Measurements from ENCODE around the gene SELP.
"Not testable (repeated sequence)": the region's sequence is repeated elsewhere in the genome, so short reads cannot be mapped to it uniquely, and the experiment has no call there.

The SELP gene

DNA sequence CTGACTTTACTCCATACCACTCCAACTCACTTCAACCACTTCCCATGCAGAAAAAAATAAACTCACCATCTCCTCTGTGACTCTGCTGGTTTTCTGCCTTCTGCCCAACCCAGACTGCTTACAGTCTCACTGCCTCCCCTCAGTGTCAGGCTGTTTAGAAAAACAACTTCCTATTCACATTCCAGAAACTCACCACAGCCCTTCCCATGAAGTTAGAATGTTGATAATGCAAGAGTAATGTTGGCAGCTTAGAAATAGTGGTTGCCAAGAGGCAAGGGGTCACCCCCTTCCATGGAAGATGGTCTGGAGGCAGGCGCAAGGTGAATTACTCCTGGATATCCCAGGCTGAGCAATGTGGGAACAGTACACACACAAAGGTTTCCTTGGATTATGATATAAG, at the start of gene SELP:
Gene SELP (minus strand): TSS at position 119 of the 400 bp plus-strand sequence. CDS start 50 bp downstream, at position 69.
- DNase-seq (ENCODE audit: low read depth): no peak

DNA sequence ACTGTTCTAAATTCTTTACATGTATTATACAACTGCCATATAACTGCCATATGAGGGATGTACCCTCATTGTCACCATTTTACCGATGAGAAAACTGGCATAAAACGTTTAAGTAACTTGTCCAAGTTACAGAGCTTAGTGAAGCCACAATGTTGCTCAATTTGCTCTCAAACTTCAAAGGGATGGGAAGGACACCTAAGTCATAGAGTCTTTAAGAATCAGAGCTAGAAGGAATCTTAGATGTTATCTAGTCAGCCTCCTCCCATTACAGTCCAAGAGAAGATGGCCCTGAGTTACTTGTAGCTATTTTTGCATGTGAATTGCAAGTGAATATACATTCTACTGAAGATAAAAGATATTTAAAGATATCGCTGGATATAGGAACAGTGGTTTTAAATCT, 49.8 kb upstream of the SELP start:
- DNase-seq (ENCODE audit: low read depth): no peak

DNA sequence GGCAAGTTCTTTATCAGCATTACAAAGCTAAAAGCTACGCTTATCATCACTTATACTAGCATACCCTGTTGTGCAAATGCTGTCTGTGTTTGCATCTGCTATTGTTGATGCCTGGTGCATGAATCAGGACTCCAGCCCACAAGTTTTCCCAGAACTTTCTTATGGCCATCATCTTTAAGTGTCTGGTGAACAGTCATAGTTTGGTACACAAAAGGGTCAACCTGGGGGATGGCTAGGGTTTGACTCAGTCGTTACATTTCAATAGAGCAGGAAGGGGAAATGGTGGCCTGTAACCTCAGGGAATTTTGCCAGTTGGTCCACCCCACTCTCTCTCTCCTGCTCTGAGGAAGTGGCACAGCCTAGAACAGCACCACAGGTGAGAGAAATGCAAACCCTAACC, 46.1 kb upstream of the SELP start:
- peak; percentile 90 for DNase-seq (ENCODE audit: low read depth)

DNA sequence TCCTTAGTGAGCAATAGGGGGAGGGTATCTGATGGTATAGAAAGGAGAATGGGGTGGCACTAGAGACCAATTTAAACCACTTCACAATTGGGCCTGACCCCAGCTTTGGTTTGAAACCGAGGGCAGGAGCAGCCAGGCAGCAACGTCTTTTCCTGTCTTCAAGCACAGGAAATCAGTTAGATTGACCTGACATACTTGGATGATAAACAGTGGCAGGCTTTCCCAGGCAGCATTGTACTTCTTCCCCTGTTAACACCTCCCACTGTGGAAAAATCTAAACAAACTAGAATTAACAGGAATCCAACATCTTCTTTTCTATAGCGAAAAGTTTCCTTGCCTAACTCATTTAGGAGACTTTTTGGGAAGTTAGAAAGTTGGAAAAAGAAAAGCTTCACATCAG, 40.9 kb upstream of the SELP start:
- DNase-seq (ENCODE audit: low read depth): no peak

DNA sequence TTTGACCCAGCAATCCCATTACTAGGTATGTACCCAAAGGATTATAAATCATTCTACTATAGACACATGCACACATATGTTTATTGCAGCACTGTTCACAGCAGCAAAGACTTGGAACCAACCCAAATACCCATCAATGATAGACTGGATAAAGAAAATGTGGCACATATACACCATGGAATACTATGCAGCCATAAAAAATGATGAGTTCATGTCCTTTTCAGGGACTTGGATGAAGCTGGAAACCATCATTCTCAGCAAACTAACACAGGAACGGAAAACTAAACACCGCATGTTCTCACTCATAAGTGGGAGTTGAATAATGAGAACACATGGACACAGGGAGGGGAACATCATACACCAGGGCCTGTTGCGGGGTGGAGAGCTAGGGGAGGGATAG, 40.3 kb upstream of the SELP start:
- DNase-seq (ENCODE audit: low read depth): not testable (repeated sequence)

DNA sequence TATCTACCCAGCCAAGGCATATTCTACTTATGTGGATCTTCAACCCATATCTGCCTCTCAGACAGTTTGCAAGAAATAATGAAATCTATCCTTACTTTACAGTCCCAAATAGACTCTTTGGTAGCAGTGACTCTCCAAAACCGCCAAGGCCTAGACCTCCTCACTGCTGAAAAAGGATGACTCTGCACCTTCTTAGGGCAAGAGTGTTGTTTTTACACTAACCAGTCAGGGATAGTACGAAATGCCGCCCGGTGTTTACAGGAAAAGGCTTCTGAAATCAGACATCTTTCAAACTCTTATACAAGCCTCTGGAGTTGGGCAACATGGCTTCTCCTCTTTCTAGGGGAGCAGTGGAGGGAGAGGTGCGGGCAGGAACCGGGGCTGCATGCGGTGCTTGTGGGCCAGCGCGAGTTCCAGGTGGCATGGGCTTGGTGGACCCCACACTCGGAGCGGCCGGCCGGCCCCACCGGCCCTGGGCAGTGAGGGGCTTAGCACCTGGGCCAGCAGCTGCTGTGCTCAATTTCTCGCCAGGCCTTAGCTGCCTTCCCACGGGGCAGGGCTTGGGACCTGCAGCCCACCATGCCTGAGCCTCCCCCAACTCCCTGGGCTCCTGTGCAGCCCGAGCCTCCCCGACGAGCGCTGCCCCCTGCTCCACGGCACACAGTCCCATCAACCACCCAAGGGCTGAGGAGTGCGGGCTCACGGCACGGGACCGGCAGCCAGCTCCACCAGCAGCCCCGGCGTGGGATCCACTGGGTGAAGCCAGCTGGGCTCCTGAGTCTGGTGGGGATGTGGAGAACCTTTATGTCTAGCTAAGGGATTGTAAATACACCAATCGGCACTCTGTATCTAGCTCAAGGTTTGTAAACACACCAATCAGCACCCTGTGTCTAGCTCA, 38.0 kb upstream of the SELP start:
- not testable (repeated sequence) for DNase-seq (ENCODE audit: low read depth)

DNA sequence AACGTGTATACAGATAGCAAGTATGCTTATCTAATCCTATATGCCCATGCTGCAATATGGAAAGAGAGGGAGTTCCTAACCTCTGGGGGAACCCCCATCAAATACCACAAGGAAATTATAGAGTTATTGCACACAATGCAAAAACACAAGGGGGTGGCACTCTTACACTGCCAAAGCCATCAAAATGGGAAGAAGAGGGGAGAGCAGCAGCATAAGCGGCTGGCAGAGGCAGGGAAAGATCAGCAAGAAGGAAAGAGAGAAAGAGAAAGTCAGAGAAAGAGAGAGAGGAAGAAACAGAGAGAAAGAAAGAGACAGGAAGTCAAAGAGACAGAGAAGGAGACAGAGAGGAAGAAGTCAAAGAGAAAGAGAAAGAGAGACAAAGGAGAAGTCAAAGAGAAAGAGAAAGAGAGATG, 37.3 kb upstream of the SELP start:
- DNase-seq (ENCODE audit: low read depth): not testable (repeated sequence)

DNA sequence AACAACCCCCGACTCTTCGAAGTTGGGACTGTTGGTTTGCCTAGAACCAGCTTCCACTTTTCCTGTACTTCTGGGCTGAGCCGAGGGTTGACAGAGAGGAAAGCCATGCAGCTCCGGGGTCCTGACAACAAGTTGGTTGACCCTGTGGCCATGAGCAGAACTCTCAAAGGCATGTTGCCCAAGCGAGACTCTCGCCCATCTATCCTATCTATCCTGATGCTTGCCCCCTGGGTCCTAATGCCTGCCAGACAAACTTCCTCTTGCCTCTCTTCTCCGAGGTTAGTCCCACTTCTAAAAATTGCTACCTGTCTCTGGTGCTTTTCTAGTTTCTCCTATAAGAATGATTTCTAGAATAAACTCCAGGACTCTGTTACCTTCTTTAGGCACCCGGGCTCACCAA, 32.8 kb upstream of the SELP start:
- not testable (repeated sequence) for DNase-seq (ENCODE audit: low read depth)

DNA sequence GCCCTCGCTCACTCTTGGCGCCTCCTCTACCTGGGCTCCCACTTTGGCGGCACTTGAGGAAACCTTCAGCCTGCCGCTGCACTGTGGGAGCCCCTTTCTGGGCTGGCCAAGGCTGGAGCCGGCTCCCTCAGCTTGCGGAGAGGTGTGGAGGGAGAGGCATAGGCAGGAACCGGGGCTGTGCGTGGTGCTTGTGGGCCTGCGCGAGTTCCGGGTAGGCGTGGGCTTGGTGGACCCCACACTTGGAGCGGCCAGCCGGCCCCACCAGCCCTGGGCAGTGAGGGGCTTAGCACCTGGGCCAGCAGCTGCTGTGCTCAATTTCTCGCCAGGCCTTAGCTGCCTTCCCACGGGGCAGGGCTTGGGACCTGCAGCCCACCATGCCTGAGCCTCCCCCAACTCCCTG, 31.1 kb upstream of the SELP start:
- DNase-seq (ENCODE audit: low read depth): not testable (repeated sequence)

DNA sequence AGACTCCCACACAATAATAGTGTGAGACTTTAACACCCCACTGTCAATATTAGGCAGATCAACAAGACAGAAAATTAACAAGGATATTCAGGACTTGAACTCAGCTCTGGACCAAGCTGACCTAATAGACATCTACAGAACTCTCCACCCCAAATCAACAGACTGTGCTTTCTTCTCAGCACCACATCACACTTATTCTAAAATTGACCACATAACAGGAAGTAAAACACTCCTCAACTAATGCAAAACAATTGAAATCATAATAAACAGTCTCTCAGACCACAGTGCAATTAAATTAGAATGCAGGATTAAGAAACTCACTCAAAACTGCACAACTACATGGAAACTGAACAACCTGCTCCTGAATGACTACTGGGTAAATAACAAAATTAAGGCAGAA, 28.9 kb upstream of the SELP start:
- DNase-seq (ENCODE audit: low read depth): not testable (repeated sequence)

DNA sequence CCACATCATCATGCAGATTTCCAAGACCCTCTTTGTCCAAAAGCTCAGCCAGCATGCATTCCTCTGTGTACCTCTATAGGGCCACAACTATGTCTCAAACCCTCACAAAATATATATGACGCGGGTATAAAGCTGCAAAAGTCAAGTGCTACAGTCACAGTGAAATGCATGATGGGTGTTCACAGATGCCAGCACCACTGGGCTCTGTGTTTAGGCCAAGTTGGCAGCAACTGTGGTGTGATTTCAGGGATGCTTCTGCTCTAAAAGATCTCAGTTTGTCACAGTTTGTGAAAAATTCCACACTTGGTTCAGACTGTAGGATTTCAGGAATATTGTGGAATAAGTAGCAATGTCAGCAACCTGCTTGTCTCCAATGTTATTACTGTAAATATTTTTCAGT, 23.9 kb upstream of the SELP start:
- DNase-seq (ENCODE audit: low read depth): no peak

DNA sequence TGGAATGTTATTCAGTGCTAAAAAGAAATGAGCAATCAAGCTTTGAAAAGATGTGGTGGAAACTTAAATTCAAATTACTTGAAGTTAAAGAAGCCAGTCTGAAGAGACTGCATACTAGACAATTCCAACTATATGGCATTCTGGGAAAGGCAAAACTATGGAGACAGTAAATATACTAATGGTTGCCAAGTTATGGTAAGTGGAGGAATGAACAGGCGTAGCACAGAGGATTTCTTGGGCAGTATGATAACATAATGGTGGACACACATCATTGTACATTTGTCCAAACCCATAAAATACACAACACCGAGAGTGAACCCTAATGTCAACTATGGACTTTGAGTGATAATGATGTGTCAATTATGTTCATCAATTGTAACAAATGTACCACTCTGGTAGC, 21.1 kb upstream of the SELP start:
- no peak for DNase-seq (ENCODE audit: low read depth)

DNA sequence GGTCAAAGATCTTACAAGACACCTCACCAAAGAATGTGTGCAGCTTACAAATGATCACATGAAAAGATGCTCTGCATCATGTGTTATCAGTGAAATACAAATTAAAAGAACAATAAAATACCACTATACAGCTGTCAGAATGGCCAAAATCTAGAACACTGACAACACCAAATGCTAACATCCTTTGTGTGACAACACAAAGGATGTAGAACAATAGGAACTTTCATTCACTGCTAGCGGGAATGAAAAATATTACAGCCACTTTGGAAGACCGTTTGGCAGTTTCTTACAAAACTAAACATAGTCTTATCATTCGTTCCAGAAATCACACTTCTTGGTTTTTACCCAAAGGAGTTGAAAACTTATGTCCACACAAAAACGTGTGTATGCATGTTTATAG, 20.6 kb upstream of the SELP start:
- DNase-seq (ENCODE audit: low read depth): no peak

DNA sequence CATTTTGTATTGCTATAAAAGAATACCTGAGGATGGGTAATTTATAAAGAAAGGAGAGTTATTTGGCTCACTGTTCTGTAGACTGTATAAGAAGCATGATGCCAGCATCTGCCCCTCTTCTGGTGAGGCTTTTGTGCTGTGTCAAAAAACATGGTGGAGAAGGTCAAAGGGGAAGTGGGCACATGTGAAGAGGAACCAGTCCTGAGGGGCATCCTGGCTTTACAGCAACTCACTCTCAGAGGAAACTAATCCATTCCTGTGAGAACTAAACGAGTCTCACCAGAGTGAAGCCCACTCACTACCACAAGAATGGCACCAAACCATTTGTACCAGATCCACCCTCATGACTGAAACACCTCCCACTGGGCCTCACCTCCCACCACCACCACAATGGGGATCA, 18.8 kb upstream of the SELP start:
- no peak for DNase-seq (ENCODE audit: low read depth)

DNA sequence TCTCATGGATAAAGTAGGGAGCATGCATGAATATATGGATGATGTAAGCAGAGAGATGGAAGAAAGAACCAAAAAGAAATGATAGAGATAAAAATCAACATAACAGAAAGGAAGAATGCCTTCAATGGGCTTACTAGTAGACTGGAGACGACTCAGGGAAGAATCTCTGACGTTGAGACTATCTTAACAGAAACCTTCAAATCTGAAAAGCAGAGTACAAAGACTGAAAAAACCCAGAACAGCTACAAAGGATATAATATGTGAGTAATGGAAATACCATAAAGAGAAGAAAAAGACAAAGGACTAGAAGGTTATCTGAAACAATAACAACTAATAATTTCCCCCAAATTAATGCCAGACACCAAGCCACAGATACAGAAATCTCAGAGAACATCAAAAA, 18.3 kb upstream of the SELP start:
- no peak for DNase-seq (ENCODE audit: low read depth)

DNA sequence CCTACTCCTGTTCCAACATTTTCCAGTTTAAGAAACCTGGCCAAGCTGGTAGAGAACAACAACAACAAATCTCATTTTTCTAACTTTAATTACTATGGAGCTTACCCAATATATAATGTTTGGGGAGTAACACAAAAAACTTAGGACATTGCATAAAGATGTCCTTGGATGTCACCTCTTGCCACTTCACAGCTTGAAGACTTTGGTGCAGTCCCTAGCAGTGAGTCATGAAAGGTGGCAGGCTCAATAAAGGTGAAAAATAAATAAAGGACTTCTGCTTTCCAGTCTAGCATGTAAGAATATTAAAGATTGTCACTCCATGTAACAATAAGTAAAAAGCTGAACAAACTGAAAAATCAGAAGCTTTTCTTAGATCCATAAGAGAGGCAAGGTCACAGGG, 17.6 kb upstream of the SELP start:
- DNase-seq (ENCODE audit: low read depth): no peak

DNA sequence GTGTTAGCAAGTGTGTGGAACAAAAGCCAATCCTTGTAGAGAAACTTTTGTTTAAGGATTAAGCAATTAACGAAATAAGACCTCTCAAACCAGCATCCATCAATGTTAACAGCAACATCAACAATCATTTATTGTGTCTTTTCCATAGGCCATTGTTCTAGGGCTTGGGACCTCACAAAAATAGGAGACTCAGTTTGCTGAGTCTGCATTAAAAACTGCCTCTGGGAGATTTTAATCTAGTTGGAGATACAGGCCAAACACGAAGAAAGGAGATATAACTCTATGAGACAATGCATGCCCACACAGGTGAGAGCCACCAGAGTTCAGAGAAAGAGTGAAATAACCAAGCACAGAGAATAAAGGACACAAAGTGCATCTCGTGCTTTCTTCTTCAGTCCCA, 14.4 kb upstream of the SELP start:
- no peak for DNase-seq (ENCODE audit: low read depth)

DNA sequence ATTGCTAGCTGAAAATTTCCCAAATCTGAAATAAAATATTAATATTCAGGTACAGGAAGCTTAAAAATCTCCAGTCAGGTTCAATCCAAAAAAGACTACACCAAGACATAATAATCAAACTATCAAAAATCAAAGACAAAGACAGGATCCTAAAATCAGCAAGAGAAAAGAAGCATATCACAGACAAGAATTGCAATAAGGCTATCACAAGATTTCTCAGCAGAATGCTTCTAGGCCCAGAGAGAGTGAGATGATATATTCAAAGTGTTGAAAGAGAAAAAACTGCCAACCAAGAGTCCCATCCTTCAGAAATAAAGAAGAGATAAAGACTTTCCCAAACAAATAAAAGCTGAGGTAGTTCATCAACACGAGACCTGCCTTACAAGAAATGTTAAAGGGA, 5.0 kb upstream of the SELP start:
- DNase-seq (ENCODE audit: low read depth): no peak

DNA sequence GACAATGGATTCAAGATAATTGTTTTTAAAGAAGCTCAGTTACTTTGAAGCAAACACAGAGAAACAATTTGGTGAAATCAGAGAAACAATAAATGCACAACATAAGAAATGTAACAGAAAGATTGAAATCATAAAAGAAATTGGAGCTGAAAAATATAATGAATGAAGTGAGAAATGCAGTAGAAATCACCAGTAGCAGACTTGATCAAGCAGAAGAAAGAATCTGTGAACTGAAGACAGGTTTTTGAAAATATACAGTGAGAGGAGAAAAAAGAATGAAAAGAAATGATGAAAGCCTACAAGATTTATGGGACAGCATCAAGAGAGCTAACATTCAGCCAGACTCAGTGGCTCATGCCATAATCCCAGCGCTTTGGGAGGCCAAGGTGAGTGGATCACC, 4.2 kb upstream of the SELP start:
- no peak for DNase-seq (ENCODE audit: low read depth)

DNA sequence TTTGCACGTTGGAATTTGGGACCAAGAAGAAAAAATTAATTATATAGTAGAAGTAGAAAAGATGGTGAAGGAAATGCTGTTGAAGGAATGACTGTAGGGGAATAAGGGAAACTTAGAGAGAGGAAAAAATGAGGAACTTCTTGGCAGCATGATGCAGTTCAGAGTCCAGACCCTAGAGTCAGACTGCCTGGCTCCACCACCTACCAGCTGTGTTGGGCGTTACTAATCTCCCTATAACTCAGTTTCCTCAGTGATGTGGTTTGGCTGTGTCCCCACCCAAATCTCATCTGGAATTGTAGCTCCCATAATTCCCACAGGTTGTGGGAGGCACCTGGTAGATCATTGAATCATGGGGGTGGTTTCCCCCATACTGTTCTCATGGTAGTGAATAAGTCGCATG, 1.3 kb upstream of the SELP start:
- no peak for DNase-seq (ENCODE audit: low read depth)

DNA sequence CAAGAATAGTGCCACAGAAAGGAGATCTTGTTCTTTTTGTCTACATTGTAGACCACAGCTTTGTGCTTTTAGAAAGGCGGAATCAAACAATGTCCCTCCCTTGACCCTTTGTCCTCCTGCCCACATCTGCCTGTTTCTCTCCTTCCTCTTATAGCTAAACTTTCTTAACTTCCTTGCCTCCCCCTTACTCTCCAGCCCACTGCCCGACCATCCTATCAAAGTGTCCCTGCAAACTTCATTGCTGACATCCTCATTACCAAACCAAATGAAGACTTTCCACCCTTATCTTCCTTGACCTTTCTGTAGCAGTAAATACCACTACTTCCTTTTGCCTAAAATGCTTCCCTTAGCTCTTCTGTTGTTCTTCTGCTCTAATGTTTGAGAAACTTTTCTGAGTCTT, 5.0 kb downstream of the SELP start:
- no peak for DNase-seq (ENCODE audit: low read depth)

DNA sequence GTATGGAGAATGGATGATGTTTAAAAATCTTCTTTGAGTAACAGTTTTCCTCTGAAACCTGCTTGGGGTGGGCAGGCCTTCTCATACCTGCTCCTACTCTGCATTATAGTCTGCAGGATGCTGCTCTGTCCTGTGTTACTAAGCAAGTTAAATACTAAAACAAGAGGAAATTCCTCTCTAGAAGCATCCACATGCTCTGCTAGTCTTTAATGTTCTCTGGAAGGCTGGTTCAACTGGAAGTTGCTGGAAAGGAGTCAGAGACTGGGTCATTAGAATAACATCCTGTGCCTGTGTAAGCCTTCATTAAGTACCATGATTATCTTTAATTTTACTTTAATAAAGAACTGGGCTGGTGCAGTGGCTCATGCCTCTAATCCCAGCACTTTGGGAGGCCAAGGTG, 5.8 kb downstream of the SELP start:
- DNase-seq (ENCODE audit: low read depth): no peak

DNA sequence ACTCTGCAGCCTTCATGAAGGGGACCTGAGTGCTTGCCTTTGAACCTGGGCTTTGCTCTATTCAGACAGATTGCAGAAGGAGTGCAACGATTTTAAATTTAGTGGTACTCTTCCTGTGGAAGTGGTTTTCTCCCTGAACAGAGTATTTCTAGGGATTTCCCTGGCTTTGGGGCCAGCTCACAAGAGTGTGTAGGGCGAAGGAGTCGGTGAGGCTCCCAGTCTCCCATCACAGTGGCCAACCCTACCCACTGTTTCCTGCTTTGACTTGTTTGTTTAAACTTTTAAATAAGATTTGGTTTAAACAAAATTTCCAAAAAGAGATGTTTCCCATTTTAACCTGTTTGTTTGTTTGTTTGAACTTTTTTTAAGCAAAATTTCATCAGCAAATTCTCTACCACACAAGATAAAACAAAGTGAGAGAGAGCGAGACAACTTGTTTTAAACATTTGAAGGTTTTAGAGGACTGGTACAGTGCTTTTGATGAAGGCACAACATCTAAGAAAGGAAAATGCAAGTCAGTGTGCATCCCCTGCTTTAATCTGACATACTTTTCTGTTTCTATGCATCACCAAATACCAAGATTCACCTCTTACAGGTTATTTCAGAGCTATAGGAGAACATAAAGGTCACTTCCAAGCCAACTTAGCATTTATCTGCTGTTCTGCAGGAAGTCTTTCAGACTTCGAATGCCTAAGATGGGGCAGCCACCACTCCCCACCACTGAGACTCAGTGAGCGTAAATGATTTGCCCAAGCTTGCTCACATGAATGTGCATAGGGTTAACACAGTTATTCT, 6.6 kb downstream of the SELP start:
- no peak for DNase-seq (ENCODE audit: low read depth)
